ENCODE data around the gene PTBP1.

- no peak for TF ChIP-seq CTCF (IDR thresholded peaks at IDR 0.05)
- TF ChIP-seq EZH2 (IDR thresholded peaks at IDR 0.05; ENCODE audit: borderline replicate concordance, insufficient read depth, low read depth, low read length, poor library complexity, severe bottlenecking) = no peak
Measured at GRCh38 chr19:755063-755462, 42.2 kb upstream of the PTBP1 start.

Measured in B cell (primary cell).